Non-pigmented ciliary epithelial cell (primary cell): ENCODE results near the gene ARHGAP30.
"Not testable (repeated sequence)": the region's sequence is repeated elsewhere in the genome, so short reads cannot be mapped to it uniquely, and the experiment has no call there.

ENCODE experiments used
- DNase-seq: peaks from one replicate; pipeline ENCODE4 v3.0.0-alpha.2; 2010; ENCODE audit warnings: low read depth

The ARHGAP30 gene

DNA sequence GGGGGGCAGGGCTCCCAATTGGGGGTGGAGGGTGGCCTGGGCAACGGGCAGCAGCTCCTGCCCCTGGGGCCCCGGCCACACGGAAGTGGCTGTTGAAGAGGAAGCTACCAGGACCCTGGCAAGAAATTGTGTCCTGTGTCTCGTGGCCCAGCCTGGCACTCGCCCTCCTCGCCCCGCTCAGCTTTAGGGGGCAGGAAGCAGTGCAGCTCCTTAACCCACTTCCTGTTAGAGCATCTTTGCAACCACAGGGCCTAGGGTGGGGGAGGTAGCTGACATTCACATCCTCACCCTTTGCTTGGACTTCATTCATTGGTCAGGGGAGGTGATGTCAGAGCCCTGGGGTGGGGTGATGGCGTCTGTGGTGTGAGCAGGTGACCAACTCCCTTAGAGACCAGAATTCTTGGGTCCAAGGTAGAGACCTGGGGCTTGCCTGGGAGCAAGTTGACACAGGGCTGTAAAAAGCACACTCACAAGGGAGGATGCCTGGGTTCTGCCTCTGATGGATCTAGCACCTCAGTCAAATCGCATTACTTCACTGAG is at the start of gene ARHGAP30:
Gene ARHGAP30 (minus strand): TSS at position 161 of the 540 bp plus-strand sequence. CDS start 267 bp downstream, outside the sequence.
- no peak for DNase-seq

DNA sequence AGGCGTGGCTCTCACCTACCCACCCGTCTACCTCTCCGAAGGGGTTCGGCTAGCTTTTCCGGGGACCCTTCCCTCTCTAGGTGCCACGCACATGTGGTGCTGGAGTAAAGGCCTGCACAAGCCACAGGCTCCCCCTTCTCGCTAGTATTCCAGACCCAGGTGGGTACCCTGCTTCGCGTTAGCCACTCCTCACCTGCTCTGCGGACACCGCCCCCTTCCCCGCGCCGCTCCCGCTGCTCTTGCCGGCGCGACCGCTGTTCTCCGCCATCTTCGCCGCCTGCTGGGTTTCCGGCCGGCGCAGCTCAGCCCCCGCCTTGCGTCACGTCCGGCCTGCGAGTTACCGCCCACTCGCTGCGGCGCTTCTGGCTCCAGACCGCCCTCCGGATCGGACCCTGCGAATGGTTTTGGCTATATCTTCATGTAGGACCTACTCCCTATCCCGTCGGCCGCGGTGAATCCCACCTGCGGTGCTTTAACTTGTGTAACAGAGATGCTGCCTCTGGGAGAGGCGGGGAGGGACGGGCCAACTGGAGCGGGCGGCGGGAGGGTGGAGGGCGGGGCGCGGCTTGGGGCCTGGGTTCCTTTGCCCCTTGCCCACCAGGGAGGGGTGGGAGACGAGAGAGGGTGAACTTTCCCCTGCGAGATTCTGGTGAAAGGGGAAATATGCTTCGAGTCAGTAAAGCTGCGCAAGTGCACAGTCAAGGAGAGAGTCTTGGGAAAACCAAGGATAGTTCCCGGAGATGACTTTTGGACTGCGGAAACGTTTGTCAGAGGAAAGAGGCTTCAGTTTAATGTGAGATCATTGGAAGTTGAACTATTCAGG is 48.3 kb upstream of the ARHGAP30 start, which contains the start of the genes NIT1 and PFDN2:
Gene NIT1 (plus strand): TSS at position 347 of the 823 bp plus-strand sequence. CDS start 72 bp downstream, at position 419.
Gene PFDN2 (minus strand): TSS at position 279 of the 823 bp plus-strand sequence. CDS start 11 bp downstream, at position 268.
- no peak for DNase-seq

DNA sequence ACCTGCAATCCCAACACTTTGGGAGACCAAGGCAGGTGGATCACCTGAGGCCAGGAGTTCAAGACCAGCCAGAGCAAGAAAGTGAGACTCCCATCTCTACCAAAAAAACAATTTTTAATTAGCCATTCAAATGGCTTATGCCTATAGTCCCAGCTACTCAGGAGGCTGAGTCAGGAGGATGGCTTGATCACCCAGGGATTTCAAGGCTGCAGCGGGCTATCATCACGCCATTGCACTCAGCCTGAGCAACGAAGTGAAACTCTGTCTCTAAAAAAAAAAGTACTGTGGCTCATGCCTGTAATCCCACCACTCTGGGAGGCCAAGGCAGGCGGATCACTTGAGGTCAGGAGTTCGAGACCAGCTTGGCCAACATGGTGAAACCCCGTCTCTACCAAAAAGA is 46.3 kb upstream of the ARHGAP30 start:
- DNase-seq: not testable (repeated sequence)

- DNase-seq: peak; percentile 94
These were observed 45.5 kb upstream of the ARHGAP30 start for GRCh38 chr1:161115132-161115711.

GRCh38 chr1:161114556-161114955 is 44.9 kb upstream of the ARHGAP30 start:
- no peak for DNase-seq

DNA sequence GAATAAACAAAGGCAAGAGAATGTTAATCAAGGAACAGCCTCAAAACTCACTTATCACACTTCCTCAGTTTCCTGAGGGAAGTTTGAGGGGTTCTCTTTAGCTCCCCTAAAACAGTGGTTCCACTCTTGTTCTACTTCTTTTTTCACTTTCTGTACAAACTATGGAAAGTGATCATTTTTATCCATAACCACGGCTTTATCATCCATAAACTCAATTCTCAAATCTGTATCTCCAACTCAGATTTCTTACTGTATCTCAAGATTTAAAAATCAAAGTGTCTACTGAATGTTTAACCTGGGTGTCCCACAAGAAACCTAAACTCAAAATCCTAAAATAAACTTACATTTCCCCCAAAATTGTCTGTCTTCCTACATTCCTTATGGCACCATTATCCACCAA is 44.2 kb upstream of the ARHGAP30 start:
- no peak for DNase-seq

- DNase-seq: no peak
These were observed 41.8 kb upstream of the ARHGAP30 start for GRCh38 chr1:161111527-161111926.

DNA sequence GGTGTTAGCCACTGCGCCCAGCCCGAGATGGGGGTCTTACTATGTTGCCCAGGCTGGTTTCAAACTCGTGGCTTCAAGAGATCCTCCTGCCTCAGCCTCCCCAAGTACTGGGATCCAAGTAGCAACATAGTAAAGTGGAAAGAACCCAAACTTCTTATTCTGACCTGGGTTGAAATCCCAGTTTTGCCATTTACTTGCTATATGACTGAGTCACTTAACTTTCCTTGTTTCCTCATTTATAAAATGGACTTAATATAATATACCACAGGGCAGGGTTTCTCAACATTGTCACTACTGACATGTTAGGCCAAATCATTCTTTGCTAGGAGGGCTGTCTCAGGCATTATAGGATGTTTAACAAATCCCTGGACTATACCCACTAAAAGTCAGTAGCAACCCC is 41.4 kb upstream of the ARHGAP30 start:
- DNase-seq: no peak

- no peak for DNase-seq
These were observed 36.7 kb upstream of the ARHGAP30 start for GRCh38 chr1:161106431-161106830.

- DNase-seq: no peak
These were observed 30.9 kb upstream of the ARHGAP30 start for GRCh38 chr1:161100556-161100955.

DNA sequence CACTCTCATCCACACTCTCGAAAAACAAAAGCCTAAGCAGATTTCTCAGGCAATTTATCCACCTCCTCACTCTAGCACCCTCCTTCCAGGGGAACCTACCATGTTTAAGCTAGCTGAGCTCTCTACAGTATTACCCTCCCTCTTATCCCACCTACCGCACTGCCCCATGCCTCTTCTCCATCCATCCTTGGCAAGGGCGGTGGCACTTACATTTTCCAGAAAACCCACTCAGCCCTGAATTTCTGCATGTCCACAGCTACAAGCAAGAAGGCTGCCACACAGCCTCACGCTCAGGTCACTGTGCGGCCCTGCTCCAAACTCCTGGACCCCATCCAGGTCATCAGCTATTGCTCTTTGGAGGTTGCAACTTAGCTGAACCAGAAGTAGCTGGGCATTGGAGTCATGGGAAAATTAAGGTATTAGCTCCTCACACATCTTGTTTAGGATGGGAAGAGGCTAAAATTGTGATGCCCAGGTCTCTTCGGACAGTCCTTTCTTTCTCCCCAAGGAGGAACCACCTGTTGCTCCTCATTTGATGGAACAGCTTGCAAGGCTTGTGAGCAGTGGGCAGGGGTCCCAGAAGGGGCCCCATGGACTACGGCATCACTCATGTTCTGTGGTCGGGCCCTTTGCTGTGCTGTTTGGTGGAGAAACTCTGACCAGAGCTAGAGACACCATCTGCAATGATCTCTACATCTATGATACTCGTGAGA is 29.6 kb upstream of the ARHGAP30 start:
- no peak for DNase-seq

GRCh38 chr1:161098210-161099068 is 28.7 kb upstream of the ARHGAP30 start, which contains the start of gene KLHDC9:
TSS of gene KLHDC9 (plus strand) at chr1:161098361. CDS start at chr1:161098536, 175 bp downstream.
- no peak for DNase-seq

DNA sequence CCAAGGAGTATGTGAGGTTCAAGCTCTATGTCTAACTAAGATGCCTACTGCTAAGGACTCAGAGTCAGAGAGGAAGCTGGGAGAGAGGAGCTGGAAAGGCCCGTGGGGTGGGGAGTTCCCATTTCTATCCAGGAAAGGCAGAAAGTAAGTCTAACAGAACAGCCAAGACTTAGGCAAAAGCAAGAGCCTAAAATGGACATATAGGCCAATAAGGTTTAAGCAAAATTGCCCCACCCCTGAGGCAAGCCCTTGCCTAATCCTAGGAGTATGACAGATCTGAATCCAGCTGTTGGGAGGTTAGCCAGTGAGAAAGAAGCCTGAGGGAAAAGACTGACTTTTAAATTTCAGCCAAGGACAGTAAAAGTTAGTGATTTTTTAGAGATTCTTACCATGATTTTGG is 26.8 kb upstream of the ARHGAP30 start:
- no peak for DNase-seq

GRCh38 chr1:161096015-161096414 is 26.3 kb upstream of the ARHGAP30 start:
- DNase-seq: no peak

DNA sequence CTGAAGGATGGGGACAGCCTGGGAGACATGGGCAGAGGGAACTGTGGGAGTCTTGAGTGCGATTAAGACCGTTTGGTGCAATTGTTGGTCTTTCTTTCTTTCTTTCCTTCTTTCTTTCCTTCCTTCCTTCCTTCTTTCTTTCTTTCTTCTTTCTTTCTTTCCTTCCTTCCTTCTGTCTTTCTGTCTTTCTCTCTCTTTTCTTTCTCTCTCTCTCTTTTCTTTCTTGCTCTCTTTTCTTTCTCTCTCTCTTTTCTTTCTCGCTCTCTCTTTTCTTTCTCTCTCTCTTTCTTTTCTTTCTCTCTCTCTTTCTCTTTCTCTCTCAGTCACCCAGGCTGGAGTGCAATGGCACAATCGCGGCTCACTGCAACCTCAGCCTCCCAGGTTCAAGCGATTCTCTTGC is 25.5 kb upstream of the ARHGAP30 start:
- no peak for DNase-seq

GRCh38 chr1:161094481-161094880 is 24.8 kb upstream of the ARHGAP30 start:
- no peak for DNase-seq

- no peak for DNase-seq
These were observed 22.9 kb upstream of the ARHGAP30 start for GRCh38 chr1:161092621-161093028.

DNA sequence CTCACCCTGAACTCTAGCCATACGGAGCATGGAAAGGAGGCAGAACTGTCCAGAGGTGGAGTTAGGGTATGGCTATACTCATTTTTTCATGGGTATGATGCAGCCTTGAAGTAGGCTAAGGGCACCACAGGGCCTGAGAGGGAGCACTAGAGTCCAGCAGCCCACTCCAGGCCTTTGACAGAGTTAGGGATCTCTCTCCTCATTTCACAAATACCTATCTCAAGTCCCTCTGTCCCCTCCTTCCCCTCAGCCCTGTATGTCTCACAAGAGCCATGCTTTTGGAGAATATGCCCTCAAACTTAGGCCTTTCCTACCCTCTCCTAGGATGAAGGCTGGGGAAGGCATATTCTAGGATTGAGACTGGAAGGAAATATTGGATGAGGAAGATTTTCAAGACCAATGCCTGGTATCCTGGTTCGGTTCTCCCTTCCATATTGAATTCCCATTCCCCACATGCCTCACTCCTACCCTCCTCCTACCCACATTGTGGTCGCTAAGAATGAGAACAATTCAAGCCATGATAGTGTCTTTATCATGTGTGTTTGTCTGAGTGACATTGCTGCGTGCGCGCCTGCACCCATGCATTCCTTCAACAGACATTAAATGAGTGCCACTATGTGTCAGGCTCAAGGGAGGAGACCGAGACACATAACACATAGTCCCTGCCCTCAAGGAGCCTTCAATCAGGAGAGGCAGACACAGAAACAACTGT is 22.3 kb upstream of the ARHGAP30 start:
- no peak for DNase-seq

- no peak for DNase-seq
These were observed 21.4 kb upstream of the ARHGAP30 start for GRCh38 chr1:161091093-161091492.

GRCh38 chr1:161090617-161091016 is 20.9 kb upstream of the ARHGAP30 start:
- no peak for DNase-seq

- DNase-seq: no peak
These were observed 20.2 kb upstream of the ARHGAP30 start for GRCh38 chr1:161089938-161090337.
